RWPE2 (cell line): ENCODE data around the gene TASOR.

ENCODE experiments used
- ATAC-seq: fragments of 200-7000 bp; cut with Tn5 transposase; 3 replicates; pipeline ENCODE4 v1.9.1; 2021; ENCODE audit warnings: low read depth
- DNase-seq: peaks from one replicate; pipeline ENCODE4 v3.0.0-alpha.2; 2020; ENCODE audit warnings: low spot score
- H3K27ac ChIP-seq: fragments of 450-650 bp; 2 replicates; pipeline ENCODE4 v1.5.1; 2017; ENCODE audit warnings: mild to moderate bottlenecking; ENCODE audit not compliant: poor library complexity, severe bottlenecking
- H3K27me3 ChIP-seq: fragments of 250-450 bp; sonication (Bioruptor Pico); 2 replicates; pipeline ENCODE4 v1.5.1; 2021; ENCODE audit warnings: mild to moderate bottlenecking, moderate library complexity; ENCODE audit not compliant: insufficient read depth, poor library complexity, severe bottlenecking
- H3K36me3 ChIP-seq: fragments of 250-450 bp; sonication (Bioruptor Pico); 2 replicates; pipeline ENCODE4 v1.5.1; 2020; ENCODE audit warnings: low read depth, mild to moderate bottlenecking, moderate library complexity
- H3K4me1 ChIP-seq: fragments of 250-450 bp; sonication (Bioruptor Pico); 2 replicates; pipeline ENCODE4 v1.5.1; 2021; ENCODE audit warnings: mild to moderate bottlenecking, moderate library complexity; ENCODE audit not compliant: insufficient read depth, poor library complexity, severe bottlenecking
- H3K4me3 ChIP-seq: fragments of 250-450 bp; sonication (Bioruptor Pico); 2 replicates; pipeline ENCODE4 v1.5.1; 2021; ENCODE audit warnings: mild to moderate bottlenecking, moderate library complexity; ENCODE audit not compliant: severe bottlenecking
- H3K9me3 ChIP-seq: fragments of 250-450 bp; sonication (Bioruptor Pico); 2 replicates; pipeline ENCODE4 v1.5.1; 2021; ENCODE audit warnings: mild to moderate bottlenecking, moderate library complexity; ENCODE audit not compliant: severe bottlenecking
- CTCF ChIP-seq: fragments of 450-650 bp; IDR thresholded peaks from one replicate; pipeline ENCODE4 v1.5.1; 2017; ENCODE audit warnings: mild to moderate bottlenecking, moderate library complexity; ENCODE audit not compliant: poor library complexity, severe bottlenecking

Gene TASOR

GRCh38 chr3:56645407-56645806 lies 37.7 kb downstream of the TASOR start:
- Histone ChIP-seq H3K36me3 (peaks cover 86% of the 10 kb centered on the region), H3K27me3 (no peaks in the 10 kb centered on the region), H3K4me3 (no peak overlapping the region), H3K4me1 (no peaks in the 10 kb centered on the region), H3K27ac (no peak overlapping the region), H3K9me3 (no peaks in the 10 kb centered on the region)
- DNase-seq (no peak), ATAC-seq (no peak)
- no peak for TF ChIP-seq CTCF

GRCh38 chr3:56633602-56634535 lies 49.2 kb downstream of the TASOR start:
- no peak for TF ChIP-seq CTCF
- peaks cover 88% of the 10 kb centered on the region for H3K36me3 ChIP-seq
- DNase-seq (no peak), ATAC-seq (no peak)
- H3K9me3 ChIP-seq: no peaks in the 10 kb centered on the region
- H3K27ac ChIP-seq: no peak overlapping the region
- H3K27me3 ChIP-seq: no peaks in the 10 kb centered on the region
- H3K4me3 ChIP-seq: no peak overlapping the region
- H3K4me1 ChIP-seq: no peaks in the 10 kb centered on the region
